A673 (cell line): ENCODE data around the gene ARID3A.

ENCODE experiments used
- EZH2 ChIP-seq: fragments of 200-600 bp; sonication (generic); IDR thresholded peaks from 2 replicates; pipeline ENCODE4 v1.6.1; 2017; ENCODE audit warnings: borderline replicate concordance, low read depth, mild to moderate bottlenecking, mixed read lengths, antibody characterized with exemption, low read length; ENCODE audit not compliant: poor library complexity, severe bottlenecking
- TF ChIP-seq, protein P1 (sequence below): fragments of 300-800, 200-600 bp; sonication (generic); conservative IDR thresholded peaks from 2 replicates; pipeline ENCODE4 v1.5.1; 2017; ENCODE audit warnings: low read depth, mild to moderate bottlenecking, antibody characterized with exemption, low read length, moderate library complexity, mixed read lengths

GRCh38 chr19:966485-967088, 40.8 kb downstream of the ARID3A start:
- TF ChIP-seq, protein P1, sequence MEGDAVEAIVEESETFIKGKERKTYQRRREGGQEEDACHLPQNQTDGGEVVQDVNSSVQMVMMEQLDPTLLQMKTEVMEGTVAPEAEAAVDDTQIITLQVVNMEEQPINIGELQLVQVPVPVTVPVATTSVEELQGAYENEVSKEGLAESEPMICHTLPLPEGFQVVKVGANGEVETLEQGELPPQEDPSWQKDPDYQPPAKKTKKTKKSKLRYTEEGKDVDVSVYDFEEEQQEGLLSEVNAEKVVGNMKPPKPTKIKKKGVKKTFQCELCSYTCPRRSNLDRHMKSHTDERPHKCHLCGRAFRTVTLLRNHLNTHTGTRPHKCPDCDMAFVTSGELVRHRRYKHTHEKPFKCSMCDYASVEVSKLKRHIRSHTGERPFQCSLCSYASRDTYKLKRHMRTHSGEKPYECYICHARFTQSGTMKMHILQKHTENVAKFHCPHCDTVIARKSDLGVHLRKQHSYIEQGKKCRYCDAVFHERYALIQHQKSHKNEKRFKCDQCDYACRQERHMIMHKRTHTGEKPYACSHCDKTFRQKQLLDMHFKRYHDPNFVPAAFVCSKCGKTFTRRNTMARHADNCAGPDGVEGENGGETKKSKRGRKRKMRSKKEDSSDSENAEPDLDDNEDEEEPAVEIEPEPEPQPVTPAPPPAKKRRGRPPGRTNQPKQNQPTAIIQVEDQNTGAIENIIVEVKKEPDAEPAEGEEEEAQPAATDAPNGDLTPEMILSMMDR, result no peak
- no peak for TF ChIP-seq EZH2
